GM19324 (cell line): ENCODE results near the gene LONP1.
"Not testable (repeated sequence)": the region's sequence is repeated elsewhere in the genome, so short reads cannot be mapped to it uniquely, and the experiment has no call there.

ENCODE experiments used
- ATAC-seq: cut with Tn5 transposase; IDR thresholded peaks from one replicate; pipeline ENCODE4 v1.9.1; 2021; ENCODE audit warnings: mild to moderate bottlenecking, moderate library complexity; ENCODE audit not compliant: unreplicated experiment, low FRiP score

Gene LONP1

GRCh38 chr19:5694167-5694955 lies 25.6 kb downstream of the LONP1 start:
- ATAC-seq = no peak

GRCh38 chr19:5693195-5694166 lies 26.5 kb downstream of the LONP1 start:
- ATAC-seq = no peak

- no peak for ATAC-seq
These were observed 27.2 kb downstream of the LONP1 start for GRCh38 chr19:5692723-5693194.

GRCh38 chr19:5691822-5692722 lies 27.9 kb downstream of the LONP1 start:
- no peak for ATAC-seq

- ATAC-seq = no peak
These were observed 28.8 kb downstream of the LONP1 start for GRCh38 chr19:5690955-5691821.

- ATAC-seq = peak; percentile 44
These were observed 29.6 kb downstream of the LONP1 start, which contains the start of gene RPL36 for GRCh38 chr19:5690125-5690954. Gene RPL36 (plus strand): TSS chr19:5690295. CDS start chr19:5690508, 213 bp downstream.

GRCh38 chr19:5688262-5688881 lies 31.6 kb downstream of the LONP1 start:
- not testable (repeated sequence) for ATAC-seq

- ATAC-seq = no peak
These were observed 32.4 kb downstream of the LONP1 start for GRCh38 chr19:5687360-5688198.

GRCh38 chr19:5686647-5687359 lies 33.1 kb downstream of the LONP1 start:
- ATAC-seq = peak; percentile 63

- no peak for ATAC-seq
These were observed 33.7 kb downstream of the LONP1 start for GRCh38 chr19:5686326-5686646.

- ATAC-seq = no peak
These were observed 35.1 kb downstream of the LONP1 start for GRCh38 chr19:5684694-5685430.

- no peak for ATAC-seq
These were observed 36.6 kb downstream of the LONP1 start for GRCh38 chr19:5683177-5683886.

- no peak for ATAC-seq
These were observed 37.9 kb downstream of the LONP1 start for GRCh38 chr19:5682107-5682482.

GRCh38 chr19:5681391-5682106 lies 38.4 kb downstream of the LONP1 start:
- ATAC-seq = no peak
